ENCODE data around the gene SIX5.

SIX5 gene

DNA sequence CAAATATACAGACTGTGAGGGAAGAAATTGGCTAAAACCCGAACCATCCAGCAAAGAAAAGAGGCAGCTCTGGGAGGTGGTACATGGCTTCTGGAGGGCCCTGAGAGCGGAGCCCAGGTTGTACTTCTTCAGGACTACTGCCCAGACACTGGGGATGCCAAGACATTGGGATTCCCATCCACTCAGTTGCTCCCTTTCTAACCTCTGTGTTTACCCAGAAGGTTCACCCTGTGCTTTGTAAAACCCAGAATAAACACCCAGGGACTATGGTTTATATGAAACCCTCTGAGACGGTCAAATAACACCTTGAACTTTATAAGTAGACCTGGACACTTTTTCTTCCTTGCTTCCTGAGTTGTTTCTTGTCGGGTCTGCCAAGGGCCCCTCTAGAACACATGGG is 26.1 kb downstream of the SIX5 start:
- Histone ChIP-seq H3K9me2 (replicated peaks; ENCODE audit: low read depth, low read length) (no peaks in the 10 kb centered on the region), H3K4me3 (ENCODE audit: low read length, poor library complexity, severe bottlenecking) (no peak overlapping the region), H4K20me1 (ENCODE audit: insufficient read depth, low read length, poor library complexity, severe bottlenecking) (no peaks in the 10 kb centered on the region), H2AFZ (ENCODE audit: low read length) (no peak overlapping the region), H3K9me3 (ENCODE audit: insufficient read depth, low read depth, low read length) (no peaks in the 10 kb centered on the region), H3K4me1 (ENCODE audit: insufficient read depth, low read length, poor library complexity, severe bottlenecking) (no peaks in the 10 kb centered on the region), H3K27me3 (ENCODE audit: insufficient read depth, low read length, poor library complexity, severe bottlenecking) (no peaks in the 10 kb centered on the region), H3K9ac (ENCODE audit: low read depth, low read length, poor library complexity, severe bottlenecking) (no peak overlapping the region), H3K4me2 (ENCODE audit: low read depth, low read length, poor library complexity, severe bottlenecking) (no peak overlapping the region), H3K79me2 (ENCODE audit: insufficient read depth, low read length) (no peaks in the 10 kb centered on the region), H3F3A (ENCODE audit: low read depth) (no peaks in the 10 kb centered on the region), H3K36me3 (ENCODE audit: insufficient read depth, low read length) (no peaks in the 10 kb centered on the region)
- TF ChIP-seq, protein P1, sequence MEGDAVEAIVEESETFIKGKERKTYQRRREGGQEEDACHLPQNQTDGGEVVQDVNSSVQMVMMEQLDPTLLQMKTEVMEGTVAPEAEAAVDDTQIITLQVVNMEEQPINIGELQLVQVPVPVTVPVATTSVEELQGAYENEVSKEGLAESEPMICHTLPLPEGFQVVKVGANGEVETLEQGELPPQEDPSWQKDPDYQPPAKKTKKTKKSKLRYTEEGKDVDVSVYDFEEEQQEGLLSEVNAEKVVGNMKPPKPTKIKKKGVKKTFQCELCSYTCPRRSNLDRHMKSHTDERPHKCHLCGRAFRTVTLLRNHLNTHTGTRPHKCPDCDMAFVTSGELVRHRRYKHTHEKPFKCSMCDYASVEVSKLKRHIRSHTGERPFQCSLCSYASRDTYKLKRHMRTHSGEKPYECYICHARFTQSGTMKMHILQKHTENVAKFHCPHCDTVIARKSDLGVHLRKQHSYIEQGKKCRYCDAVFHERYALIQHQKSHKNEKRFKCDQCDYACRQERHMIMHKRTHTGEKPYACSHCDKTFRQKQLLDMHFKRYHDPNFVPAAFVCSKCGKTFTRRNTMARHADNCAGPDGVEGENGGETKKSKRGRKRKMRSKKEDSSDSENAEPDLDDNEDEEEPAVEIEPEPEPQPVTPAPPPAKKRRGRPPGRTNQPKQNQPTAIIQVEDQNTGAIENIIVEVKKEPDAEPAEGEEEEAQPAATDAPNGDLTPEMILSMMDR (conservative IDR thresholded peaks at IDR 0.05; ENCODE audit: low read length), result no peak
- no peak for TF ChIP-seq EZH2phosphoT487 (IDR thresholded peaks at IDR 0.05; ENCODE audit: borderline replicate concordance)

GRCh38 chr19:45739498-45740439 is 29.3 kb downstream of the SIX5 start:
- no peaks in the 10 kb centered on the region for H3K4me1 ChIP-seq (ENCODE audit: insufficient read depth, low read length, poor library complexity, severe bottlenecking)
- no peaks in the 10 kb centered on the region for H3K9me2 ChIP-seq (replicated peaks; ENCODE audit: low read depth, low read length)
- no peak overlapping the region for H3K4me2 ChIP-seq (ENCODE audit: low read depth, low read length, poor library complexity, severe bottlenecking)
- H3F3A ChIP-seq (ENCODE audit: low read depth), result no peaks in the 10 kb centered on the region
- no peaks in the 10 kb centered on the region for H3K9me3 ChIP-seq (ENCODE audit: insufficient read depth, low read depth, low read length)
- H3K9ac ChIP-seq (ENCODE audit: low read depth, low read length, poor library complexity, severe bottlenecking), result no peak overlapping the region
- H3K27me3 ChIP-seq (ENCODE audit: insufficient read depth, low read length, poor library complexity, severe bottlenecking), result no peaks in the 10 kb centered on the region
- no peak overlapping the region for H2AFZ ChIP-seq (ENCODE audit: low read length)
- no peaks in the 10 kb centered on the region for H3K36me3 ChIP-seq (ENCODE audit: insufficient read depth, low read length)
- no peaks in the 10 kb centered on the region for H3K79me2 ChIP-seq (ENCODE audit: insufficient read depth, low read length)
- H4K20me1 ChIP-seq (ENCODE audit: insufficient read depth, low read length, poor library complexity, severe bottlenecking), result no peaks in the 10 kb centered on the region
- H3K4me3 ChIP-seq (ENCODE audit: low read length, poor library complexity, severe bottlenecking), result no peak overlapping the region
- TF ChIP-seq EZH2phosphoT487 (IDR thresholded peaks at IDR 0.05; ENCODE audit: borderline replicate concordance), result no peak
- TF ChIP-seq, protein P1 (conservative IDR thresholded peaks at IDR 0.05; ENCODE audit: low read length), result no peak

DNA sequence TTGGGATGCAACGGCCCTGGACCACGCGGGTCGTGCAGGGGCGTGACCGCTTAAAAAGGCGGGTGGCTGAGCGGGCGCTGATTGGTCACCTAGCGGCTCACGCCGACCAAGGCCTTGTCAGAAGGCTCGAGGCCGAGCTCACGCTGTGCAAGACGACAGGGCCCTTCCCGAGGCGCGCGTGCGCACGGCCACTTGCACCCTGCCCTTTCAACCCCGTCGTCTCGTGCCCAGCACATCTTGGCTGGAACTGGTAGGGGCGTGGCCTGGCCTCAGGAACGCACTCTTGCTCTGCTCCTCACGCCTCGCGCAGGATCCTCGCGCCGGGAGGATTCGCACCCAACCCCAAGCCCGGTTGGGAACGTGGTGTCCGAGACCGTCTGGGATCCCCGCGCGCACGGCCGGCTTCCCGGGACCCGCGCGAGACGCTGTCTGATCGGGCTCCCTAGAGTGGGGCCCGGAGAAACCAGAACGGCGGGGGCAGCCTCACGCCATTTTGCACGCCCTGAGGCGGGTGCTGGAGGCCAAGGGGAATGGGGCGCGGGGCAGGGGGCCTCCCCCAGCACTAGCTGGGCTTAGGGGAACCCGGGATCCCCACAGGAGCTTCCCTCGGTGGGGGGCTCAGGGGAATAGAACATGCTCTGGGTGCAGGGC is 35.8 kb downstream of the SIX5 start, which contains the start of gene MEIOSIN:
TSS of gene MEIOSIN (plus strand) at position 280 of the 651 bp plus-strand sequence. CDS start 1,938 bp downstream, outside the sequence.
- no peak within 1 kb of the TSS for H3K4me3 ChIP-seq (ENCODE audit: low read length, poor library complexity, severe bottlenecking)
- no peaks in the 10 kb centered on the region for H3F3A ChIP-seq (ENCODE audit: low read depth)
- no peak within 1 kb of the TSS for H3K9ac ChIP-seq (ENCODE audit: low read depth, low read length, poor library complexity, severe bottlenecking)
- peaks cover 13% of the 10 kb centered on the region for H3K4me1 ChIP-seq (ENCODE audit: insufficient read depth, low read length, poor library complexity, severe bottlenecking)
- no peaks in the 10 kb centered on the region for H3K27me3 ChIP-seq (ENCODE audit: insufficient read depth, low read length, poor library complexity, severe bottlenecking)
- H3K36me3 ChIP-seq (ENCODE audit: insufficient read depth, low read length), result no peaks in the 10 kb centered on the region
- H3K79me2 ChIP-seq (ENCODE audit: insufficient read depth, low read length), result peaks cover 24% of the 10 kb centered on the region
- H2AFZ ChIP-seq (ENCODE audit: low read length), result no peak within 1 kb of the TSS
- peaks cover 9% of the 10 kb centered on the region for H4K20me1 ChIP-seq (ENCODE audit: insufficient read depth, low read length, poor library complexity, severe bottlenecking)
- H3K4me2 ChIP-seq (ENCODE audit: low read depth, low read length, poor library complexity, severe bottlenecking), result no peak within 1 kb of the TSS
- H3K9me3 ChIP-seq (ENCODE audit: insufficient read depth, low read depth, low read length), result no peaks in the 10 kb centered on the region
- no peaks in the 10 kb centered on the region for H3K9me2 ChIP-seq (replicated peaks; ENCODE audit: low read depth, low read length)
- TF ChIP-seq EZH2phosphoT487 (IDR thresholded peaks at IDR 0.05; ENCODE audit: borderline replicate concordance), result no peak
- TF ChIP-seq, protein P1 (conservative IDR thresholded peaks at IDR 0.05; ENCODE audit: low read length), result no peak

Measured in Loucy (cell line).